ENCODE data around the gene ELMO1.
A peak's percentile ranks its signal among the peaks of the same experiment; 100 is the strongest.

Gene ELMO1

DNA sequence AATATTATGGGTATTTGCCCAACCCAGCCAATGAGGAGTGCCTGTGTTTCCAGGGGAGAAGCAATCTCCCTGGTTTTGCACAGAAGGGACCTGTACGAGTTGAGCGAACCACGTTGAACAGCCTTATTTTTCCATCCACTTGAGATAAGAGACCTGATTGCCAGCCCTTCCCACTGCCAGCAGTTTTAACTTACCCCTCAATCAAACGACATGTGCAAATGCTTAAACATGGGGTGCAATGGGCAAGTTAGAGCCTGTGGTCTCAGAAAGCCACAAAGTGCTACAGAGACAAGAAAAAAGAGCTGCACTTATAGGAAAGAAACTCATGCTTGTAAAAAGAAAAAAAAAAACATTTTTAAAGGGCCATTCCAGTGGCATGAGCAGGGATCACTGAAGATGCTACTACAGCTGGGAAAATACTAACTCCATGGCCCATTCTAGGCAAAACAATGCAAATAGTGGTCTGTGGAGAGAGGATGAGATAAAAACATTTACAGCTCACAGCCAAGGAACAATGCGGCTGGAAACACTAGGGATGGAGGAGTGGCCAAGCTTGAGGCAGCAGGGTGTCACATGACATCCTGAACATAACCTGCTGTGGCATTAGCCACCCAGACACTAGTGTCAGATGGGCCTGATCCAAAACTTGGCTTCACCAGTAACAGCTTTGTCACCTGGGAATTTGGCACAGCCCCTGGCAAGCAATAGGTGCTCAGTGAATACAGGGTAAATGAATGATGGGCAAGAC, 162.8 kb downstream of the ELMO1 start:
- Histone ChIP-seq H3K4me3 (no peak overlapping the region), H3K36me3 (no peaks in the 10 kb centered on the region), H3K4me1 (peaks cover 0 to 16% (median 3%) of the 10 kb centered on the region in 4 donors), H3K27ac (no peak overlapping the region), H3K9me3 (no peaks in the 10 kb centered on the region), H3K27me3 (no peaks in the 10 kb centered on the region)
- TF ChIP-seq, protein P1, sequence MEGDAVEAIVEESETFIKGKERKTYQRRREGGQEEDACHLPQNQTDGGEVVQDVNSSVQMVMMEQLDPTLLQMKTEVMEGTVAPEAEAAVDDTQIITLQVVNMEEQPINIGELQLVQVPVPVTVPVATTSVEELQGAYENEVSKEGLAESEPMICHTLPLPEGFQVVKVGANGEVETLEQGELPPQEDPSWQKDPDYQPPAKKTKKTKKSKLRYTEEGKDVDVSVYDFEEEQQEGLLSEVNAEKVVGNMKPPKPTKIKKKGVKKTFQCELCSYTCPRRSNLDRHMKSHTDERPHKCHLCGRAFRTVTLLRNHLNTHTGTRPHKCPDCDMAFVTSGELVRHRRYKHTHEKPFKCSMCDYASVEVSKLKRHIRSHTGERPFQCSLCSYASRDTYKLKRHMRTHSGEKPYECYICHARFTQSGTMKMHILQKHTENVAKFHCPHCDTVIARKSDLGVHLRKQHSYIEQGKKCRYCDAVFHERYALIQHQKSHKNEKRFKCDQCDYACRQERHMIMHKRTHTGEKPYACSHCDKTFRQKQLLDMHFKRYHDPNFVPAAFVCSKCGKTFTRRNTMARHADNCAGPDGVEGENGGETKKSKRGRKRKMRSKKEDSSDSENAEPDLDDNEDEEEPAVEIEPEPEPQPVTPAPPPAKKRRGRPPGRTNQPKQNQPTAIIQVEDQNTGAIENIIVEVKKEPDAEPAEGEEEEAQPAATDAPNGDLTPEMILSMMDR (IDR thresholded peaks at IDR 0.05): no peak
- peak in 1 of 2 donors; percentile 28 for DNase-seq
- intact Hi-C loops (cut with DNase I; ENCODE audit: low total_unique reads): no loop called here

DNA sequence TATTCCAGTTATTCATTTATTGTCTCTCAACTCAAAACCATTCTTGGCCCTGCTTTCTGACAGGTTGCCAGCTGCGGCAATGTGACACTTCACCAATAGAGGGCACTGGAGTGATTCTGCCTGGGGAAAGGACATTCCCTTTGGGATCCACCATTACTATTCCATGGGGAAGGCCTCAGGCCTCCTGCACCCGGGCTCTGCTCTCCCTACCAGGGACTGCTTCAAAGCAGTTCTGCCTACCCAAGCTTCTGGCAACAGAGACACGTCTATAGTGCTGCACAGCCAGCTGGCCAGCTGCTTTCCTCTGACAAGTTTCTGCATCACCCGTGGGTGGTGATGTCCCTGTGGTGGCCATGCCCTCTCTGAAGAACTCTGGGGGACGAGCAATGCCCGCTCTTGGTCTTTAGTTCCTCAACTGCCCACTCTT, 163.8 kb downstream of the ELMO1 start:
- H3K27me3 ChIP-seq: no peaks in the 10 kb centered on the region
- peak; percentile 69 to 82 for DNase-seq
- peaks cover 0 to 16% (median 3%) of the 10 kb centered on the region in 4 donors for H3K4me1 ChIP-seq
- intact Hi-C loops (cut with DNase I; ENCODE audit: low total_unique reads): no loop called here
- H3K27ac ChIP-seq: no peak overlapping the region
- H3K36me3 ChIP-seq: no peaks in the 10 kb centered on the region
- TF ChIP-seq, protein P1 (IDR thresholded peaks at IDR 0.05): peak; percentile 40 to 43
- H3K9me3 ChIP-seq: no peaks in the 10 kb centered on the region
- no peak overlapping the region for H3K4me3 ChIP-seq

DNA sequence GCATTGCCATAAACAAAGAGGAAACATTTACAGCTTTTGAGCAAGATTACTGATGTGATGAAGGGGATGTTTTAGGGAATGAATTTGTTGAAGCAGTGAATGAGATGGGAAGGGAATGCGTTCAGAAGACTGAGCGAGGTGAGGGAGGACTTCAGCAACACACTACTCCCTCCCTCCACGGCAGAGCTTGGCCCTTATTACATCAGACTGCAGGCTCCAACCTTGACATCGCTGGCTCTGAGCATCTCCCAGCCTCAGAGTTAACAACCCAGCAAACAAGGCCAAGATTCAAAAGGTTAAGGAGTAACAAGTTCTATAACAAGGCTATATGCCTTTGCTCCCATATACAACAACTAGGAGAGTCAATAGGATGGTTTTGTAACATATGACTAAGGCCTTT, 164.4 kb downstream of the ELMO1 start:
- H3K36me3 ChIP-seq: no peaks in the 10 kb centered on the region
- H3K4me1 ChIP-seq: peaks cover 0 to 16% (median 3%) of the 10 kb centered on the region in 4 donors
- no peaks in the 10 kb centered on the region for H3K9me3 ChIP-seq
- no peaks in the 10 kb centered on the region for H3K27me3 ChIP-seq
- TF ChIP-seq, protein P1 (IDR thresholded peaks at IDR 0.05): no peak
- peak overlapping the region in 1 of 2 donors; percentile 23 for H3K27ac ChIP-seq
- DNase-seq: no peak
- intact Hi-C loops (cut with DNase I; ENCODE audit: low total_unique reads): no loop called here
- no peak overlapping the region for H3K4me3 ChIP-seq

DNA sequence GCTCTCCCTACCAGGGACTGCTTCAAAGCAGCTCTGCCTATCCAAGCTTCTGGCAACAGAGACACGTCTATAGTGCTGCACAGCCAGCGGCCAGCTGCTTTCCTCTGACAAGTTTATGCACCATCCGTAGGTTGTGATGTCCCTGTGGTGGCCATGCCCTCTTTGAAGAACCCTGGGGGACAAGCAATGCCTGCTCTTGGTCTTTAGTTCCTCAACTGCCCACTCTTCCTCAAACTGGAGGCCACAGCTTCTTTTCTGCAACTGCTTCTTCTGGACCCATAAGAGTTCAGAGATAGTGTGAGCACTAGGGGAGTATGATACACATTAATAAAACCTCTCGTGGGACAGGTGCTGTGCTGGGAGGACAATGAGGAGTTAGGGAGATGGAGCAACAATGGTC, 164.9 kb downstream of the ELMO1 start:
- peaks cover 0 to 16% (median 3%) of the 10 kb centered on the region in 4 donors for H3K4me1 ChIP-seq
- no peak overlapping the region for H3K4me3 ChIP-seq
- intact Hi-C loops (cut with DNase I; ENCODE audit: low total_unique reads): no loop called here
- H3K36me3 ChIP-seq: no peaks in the 10 kb centered on the region
- H3K9me3 ChIP-seq: no peaks in the 10 kb centered on the region
- H3K27me3 ChIP-seq: no peaks in the 10 kb centered on the region
- peak overlapping the region in 1 of 2 donors; percentile 23 for H3K27ac ChIP-seq
- no peak for DNase-seq
- TF ChIP-seq, protein P1 (IDR thresholded peaks at IDR 0.05): no peak

DNA sequence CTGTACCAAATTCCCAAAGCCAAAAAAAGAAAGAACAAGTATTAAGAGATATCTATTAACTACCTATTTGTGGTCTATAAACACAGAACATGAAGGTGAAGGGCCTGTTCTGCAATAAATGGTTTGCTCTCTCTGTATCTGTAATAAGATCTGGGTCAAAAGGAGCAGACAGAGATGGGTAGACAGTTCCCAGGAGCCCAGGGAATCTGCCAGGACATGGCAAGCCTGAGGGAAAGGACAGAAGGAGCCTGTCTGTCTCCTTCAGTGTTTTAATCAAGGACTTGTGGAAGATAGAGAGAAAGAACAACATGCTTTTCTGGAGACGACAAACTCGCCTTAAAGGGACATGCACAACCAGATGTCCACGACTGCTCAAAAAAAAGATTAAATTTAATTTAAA, 165.7 kb downstream of the ELMO1 start:
- Histone ChIP-seq H3K4me1 (peaks cover 0 to 16% (median 3%) of the 10 kb centered on the region in 4 donors), H3K9me3 (no peaks in the 10 kb centered on the region), H3K27ac (no peak overlapping the region), H3K27me3 (no peaks in the 10 kb centered on the region), H3K36me3 (no peaks in the 10 kb centered on the region), H3K4me3 (no peak overlapping the region)
- TF ChIP-seq, protein P1 (IDR thresholded peaks at IDR 0.05): no peak
- DNase-seq: no peak
- intact Hi-C loops (cut with DNase I; ENCODE audit: low total_unique reads): no loop called here

Data from tibial artery (tissue), 4 donors.